Cerebellar nuclear complex (tissue), 1 donor: ENCODE measurements around the gene MOGAT3.

Source experiments
- DNase-seq, 2 experiments: peaks; one replicate each; lab custom pipeline; 2025; lab: John Stamatoyannopoulos, UW

Gene MOGAT3

GRCh38 chr7:101233907-101234547 is 33.2 kb upstream of the MOGAT3 start:
- no peak for DNase-seq

GRCh38 chr7:101232141-101232850 is 31.5 kb upstream of the MOGAT3 start:
- no peak for DNase-seq

- DNase-seq: no peak
Measured at GRCh38 chr7:101231644-101232043, 30.8 kb upstream of the MOGAT3 start.

GRCh38 chr7:101226721-101227120 is 25.9 kb upstream of the MOGAT3 start:
- DNase-seq: no peak

GRCh38 chr7:101225650-101226049 is 24.8 kb upstream of the MOGAT3 start:
- no peak for DNase-seq

GRCh38 chr7:101223528-101223927 is 22.7 kb upstream of the MOGAT3 start:
- no peak for DNase-seq

- no peak for DNase-seq
Measured at GRCh38 chr7:101222275-101222830, 21.5 kb upstream of the MOGAT3 start.

- no peak for DNase-seq
Measured at GRCh38 chr7:101220295-101220694, 19.5 kb upstream of the MOGAT3 start.

GRCh38 chr7:101218236-101219125 is 17.6 kb upstream of the MOGAT3 start:
- DNase-seq: no peak

- DNase-seq: peak; percentile 56 to 90
Measured at GRCh38 chr7:101217388-101218235, 16.8 kb upstream of the MOGAT3 start, which contains the start of the genes PLOD3 and ZNHIT1. PLOD3 (minus strand) TSS chr7:101217581; CDS start chr7:101217274, 307 bp downstream. ZNHIT1 (plus strand) TSS chr7:101218165; CDS start chr7:101218196, 31 bp downstream.

GRCh38 chr7:101216860-101217387 is 16.1 kb upstream of the MOGAT3 start:
- no peak for DNase-seq

GRCh38 chr7:101216001-101216859 is 15.4 kb upstream of the MOGAT3 start:
- no peak for DNase-seq

GRCh38 chr7:101212014-101212413 is 11.2 kb upstream of the MOGAT3 start:
- DNase-seq: no peak

GRCh38 chr7:101211501-101211900 is 10.7 kb upstream of the MOGAT3 start:
- DNase-seq: no peak

- no peak for DNase-seq
Measured at GRCh38 chr7:101210143-101210542, 9.3 kb upstream of the MOGAT3 start.

- no peak for DNase-seq
Measured at GRCh38 chr7:101208794-101209193, 8.0 kb upstream of the MOGAT3 start.

GRCh38 chr7:101207459-101207858 is 6.6 kb upstream of the MOGAT3 start:
- no peak for DNase-seq

- no peak for DNase-seq
Measured at GRCh38 chr7:101206665-101207042, 5.8 kb upstream of the MOGAT3 start.

GRCh38 chr7:101205901-101206664 is 5.2 kb upstream of the MOGAT3 start:
- no peak for DNase-seq
